CD4-positive, alpha-beta T cell (primary cell): ENCODE data around the gene KNOP1. TPM values are rescaled to one million over a fixed set of nuclear protein-coding genes. Genes with fewer than 3 reads are reported as not detected.

Experiments used
- ATAC-seq: fragments of 200-7000 bp; cut with Tn5 transposase; one replicate; pipeline ENCODE4 v1.10.0; 2022; ENCODE audit warnings: mild to moderate bottlenecking; ENCODE audit not compliant: poor library complexity
- CTCF ChIA-PET: fragments of 350-600 bp; sonication (Branson Sonifier 250); formaldehyde crosslinking; loops from one replicate; lab custom pipeline; 2021; ENCODE audit warnings: antibody characterized with exemption, inconsistent platforms; lab: Charles Lee
- POLR2A ChIA-PET: fragments of 350-600 bp; sonication (Branson Sonifier 250); formaldehyde crosslinking; loops from one replicate; lab custom pipeline; 2021; ENCODE audit warnings: antibody characterized with exemption, inconsistent platforms; lab: Charles Lee
- DNase-seq, 14 experiments: peaks; one replicate each; pipeline ENCODE4 v3.0.0-alpha.2; 2013 to 2020; ENCODE audit warnings: mixed read lengths in 2 of 14
- H3K27ac ChIP-seq, 2 donors: one replicate each; pipeline versions ENCODE4 v1.5.1 to v1.7.0; 2013; ENCODE audit warnings: low read length in 2 of 2, low read depth in 1 of 2, mild to moderate bottlenecking in 1 of 2
- H3K27me3 ChIP-seq, 2 experiments: 1 replicate in 1 of 2; 2 replicates in 1 of 2; pipeline versions ENCODE4 v1.6.1 to v1.7.0; 2013; ENCODE audit warnings: low read length in 2 of 2, control low read depth in 1 of 2, mild to moderate bottlenecking in 1 of 2, moderate library complexity in 1 of 2; ENCODE audit not compliant: insufficient read depth in 2 of 2, control insufficient read depth in 1 of 2
- H3K36me3 ChIP-seq: one replicate; pipeline ENCODE4 v1.6.1; 2013; ENCODE audit warnings: low read length, control low read depth; ENCODE audit not compliant: insufficient read depth
- H3K4me1 ChIP-seq: one replicate; pipeline ENCODE4 v1.6.1; 2013; ENCODE audit warnings: low read length, control low read depth; ENCODE audit not compliant: insufficient read depth
- H3K4me3 ChIP-seq: one replicate; pipeline ENCODE4 v1.5.1; 2013; ENCODE audit warnings: mild to moderate bottlenecking, low read length, moderate library complexity
- H3K9me3 ChIP-seq, 2 experiments: 1 replicate in 1 of 2; 2 replicates in 1 of 2; pipeline versions ENCODE4 v1.6.1 to v1.7.0; 2013; ENCODE audit warnings: low read length in 2 of 2, mild to moderate bottlenecking in 2 of 2, control low read depth in 1 of 2, moderate library complexity in 1 of 2; ENCODE audit not compliant: control insufficient read depth in 1 of 2, insufficient read depth in 1 of 2
- H3K27ac Mint-ChIP-seq: one replicate; pipeline ENCODE4 v1.8.0; 2020; ENCODE audit warnings: mixed read lengths
- H3K27me3 Mint-ChIP-seq: one replicate; pipeline ENCODE4 v1.8.0; 2021; ENCODE audit warnings: mixed read lengths
- H3K36me3 Mint-ChIP-seq: one replicate; pipeline ENCODE4 v1.8.0; 2021; ENCODE audit warnings: low read depth, mixed read lengths
- H3K4me1 Mint-ChIP-seq: one replicate; pipeline ENCODE4 v1.8.0; 2021; ENCODE audit warnings: low read depth, mixed read lengths
- H3K4me3 Mint-ChIP-seq: one replicate; pipeline ENCODE4 v1.8.0; 2020; ENCODE audit warnings: mild to moderate bottlenecking, mixed read lengths
- H3K9me3 Mint-ChIP-seq: one replicate; pipeline ENCODE4 v1.8.0; 2020; ENCODE audit warnings: mixed read lengths
- CTCF ChIP-seq: fragments of 200-600 bp; IDR thresholded peaks from one replicate; pipeline ENCODE4 v1.8.0; 2022; ENCODE audit warnings: antibody characterized with exemption, mild to moderate bottlenecking
- intact Hi-C, 2 experiments: fragments of 100-400 bp; cut with DNase I in 1 of 2; cut with micrococcal nuclease in 1 of 2; formaldehyde crosslinking; loops; one replicate each; pipeline versions ENCODE4 v1.15.1 to v1.9.0; 2023 to 2025; cut with DNase I, micrococcal nuclease
- total RNA-seq, 174 experiments: library from RNA in 2 of 174; stranded (reverse) in 2 of 174; gene quantifications; one replicate each; pipeline ENCODE4 v1.2.3 and lab custom pipeline; 2021 to 2026

Gene KNOP1
- total RNA-seq, 2 experiments from 2014 or later: 3.5 to 4.1 TPM

GRCh38 chr16:19766554-19766884, 48.5 kb upstream of the KNOP1 start:
- no peaks in the 10 kb centered on the region for H3K4me1 ChIP-seq
- Mint-ChIP-seq H3K27ac (no peak overlapping the region), H3K4me3 (no peak overlapping the region), H3K4me1 (no peaks in the 10 kb centered on the region), H3K9me3 (peaks cover 8% of the 10 kb centered on the region), H3K36me3 (no peaks in the 10 kb centered on the region), H3K27me3 (no peaks in the 10 kb centered on the region)
- no peak overlapping the region for H3K27ac ChIP-seq
- H3K36me3 ChIP-seq: no peaks in the 10 kb centered on the region
- no peak overlapping the region for H3K4me3 ChIP-seq
- intact Hi-C loops: loop anchor here in 1 of 2 experiments (5.0 kb wide), 1 partner anchor 56 kb away; no protein-coding TSS in a partner anchor
- ChIA-PET POLR2A (no interaction called here), CTCF (no interaction called here)
- TF ChIP-seq CTCF: no peak
- ATAC-seq (no peak), DNase-seq (no peak)
- no peaks in the 10 kb centered on the region for H3K27me3 ChIP-seq
- H3K9me3 ChIP-seq: peaks cover 5 to 8% of the 10 kb centered on the region in 2 experiments

- peaks cover 5 to 8% of the 10 kb centered on the region in 2 experiments for H3K9me3 ChIP-seq
- no peak overlapping the region for H3K4me3 ChIP-seq
- ATAC-seq (no peak), DNase-seq (no peak)
- Mint-ChIP-seq H3K27me3 (no peaks in the 10 kb centered on the region), H3K36me3 (no peaks in the 10 kb centered on the region), H3K9me3 (peaks cover 8% of the 10 kb centered on the region), H3K4me3 (no peak overlapping the region), H3K27ac (no peak overlapping the region), H3K4me1 (no peaks in the 10 kb centered on the region)
- no peaks in the 10 kb centered on the region for H3K36me3 ChIP-seq
- ChIA-PET CTCF (no interaction called here), POLR2A (no interaction called here)
- no peak overlapping the region for H3K27ac ChIP-seq
- no peaks in the 10 kb centered on the region for H3K4me1 ChIP-seq
- intact Hi-C loops: loop anchor here in 1 of 2 experiments (5.0 kb wide), 1 partner anchor 56 kb away; no protein-coding TSS in a partner anchor
- TF ChIP-seq CTCF: no peak
- no peaks in the 10 kb centered on the region for H3K27me3 ChIP-seq
These were observed 48.0 kb upstream of the KNOP1 start for GRCh38 chr16:19765860-19766553.

DNA sequence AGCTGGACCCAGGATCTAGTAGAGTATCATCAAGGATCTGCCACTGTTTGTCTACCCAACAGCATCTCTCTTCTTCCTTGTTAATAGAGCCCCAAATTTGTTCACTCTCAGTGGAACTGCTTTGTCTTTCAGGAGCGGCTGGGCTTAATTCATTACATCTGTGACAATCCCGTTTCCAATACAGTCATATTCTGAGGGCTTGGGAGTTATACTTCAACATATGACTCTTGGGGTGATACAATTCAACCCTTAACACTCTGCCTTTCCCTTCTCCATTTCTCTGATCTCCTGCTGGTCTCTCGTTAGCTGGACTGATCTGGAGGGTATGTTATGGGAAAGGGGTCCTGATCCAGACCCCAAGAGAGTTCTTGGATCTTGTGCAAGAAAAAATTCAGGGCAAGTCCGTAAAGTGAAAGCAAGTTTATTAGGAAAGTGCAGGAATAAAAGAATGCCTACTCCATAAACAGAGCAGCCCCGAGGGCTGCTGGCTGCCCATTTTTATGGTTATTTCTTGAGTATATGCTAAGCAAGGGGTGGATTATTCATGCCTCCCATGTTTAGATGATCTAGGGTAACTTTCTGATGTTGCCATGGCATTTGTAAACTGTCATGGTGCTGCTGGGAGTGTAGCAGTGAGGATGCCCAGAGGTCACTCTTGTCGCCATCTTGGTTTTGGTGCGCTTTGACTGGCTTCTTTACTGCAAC, 42.5 kb upstream of the KNOP1 start:
- TF ChIP-seq CTCF: no peak
- Mint-ChIP-seq H3K4me3 (no peak overlapping the region), H3K4me1 (no peaks in the 10 kb centered on the region), H3K27ac (no peak overlapping the region), H3K36me3 (no peaks in the 10 kb centered on the region), H3K27me3 (no peaks in the 10 kb centered on the region), H3K9me3 (no peaks in the 10 kb centered on the region)
- POLR2A ChIA-PET: no interaction called here
- CTCF ChIA-PET: no interaction called here
- intact Hi-C loops: no loop called here
- no peaks in the 10 kb centered on the region for H3K27me3 ChIP-seq
- no peak overlapping the region for H3K27ac ChIP-seq
- no peak for DNase-seq
- no peaks in the 10 kb centered on the region for H3K4me1 ChIP-seq
- no peak for ATAC-seq
- no peak overlapping the region for H3K4me3 ChIP-seq
- H3K9me3 ChIP-seq: no peaks in the 10 kb centered on the region
- no peaks in the 10 kb centered on the region for H3K36me3 ChIP-seq
